ENCODE results near the gene SLC16A2. TPM values are rescaled to one million over a fixed set of nuclear protein-coding genes. Genes with fewer than 3 reads are reported as not detected.

Gene SLC16A2
- polyA plus RNA-seq, 3 donors = not detected

- no peaks in the 10 kb centered on the region for H3K4me1 Mint-ChIP-seq
- H3K27me3 Mint-ChIP-seq (ENCODE audit: low read depth in 3 of 3) = peaks cover 0 to 3% (median 2%) of the 10 kb centered on the region in 3 donors
- Histone ChIP-seq H3K27ac (ENCODE audit: low read depth in 1 of 2, low read length in 2 of 2) (no peak overlapping the region), H2AFZ (ENCODE audit: insufficient read depth, low read depth, low read length, poor library complexity, severe bottlenecking) (no peak overlapping the region), H3K4me1 (ENCODE audit: control insufficient read depth in 1 of 2, insufficient read depth in 2 of 2, low read length in 2 of 2) (no peaks in the 10 kb centered on the region), H3K27me3 (ENCODE audit: control insufficient read depth in 2 of 2, insufficient read depth in 2 of 2, low read length in 2 of 2) (no peaks in the 10 kb centered on the region), H3K9me3 (replicated peaks in 1 of 2; ENCODE audit: control insufficient read depth in 1 of 2, insufficient read depth in 1 of 2, low read length in 2 of 2) (no peaks in the 10 kb centered on the region), H3K4me2 (replicated peaks; ENCODE audit: extremely low read depth, low read length, poor library complexity, severe bottlenecking) (no peak overlapping the region), H3K36me3 (replicated peaks in 1 of 2; ENCODE audit: control insufficient read depth in 1 of 2, insufficient read depth in 2 of 2, low read length in 2 of 2) (no peaks in the 10 kb centered on the region), H3K9ac (ENCODE audit: insufficient read depth, low read length, poor library complexity, severe bottlenecking) (no peak overlapping the region), H4K20me1 (ENCODE audit: insufficient read depth, low read length) (no peaks in the 10 kb centered on the region), H3K4me3 (replicated peaks in 1 of 3; ENCODE audit: low read depth in 2 of 3, low read length in 3 of 3) (no peak overlapping the region), H3K79me2 (ENCODE audit: insufficient read depth, low read length) (no peaks in the 10 kb centered on the region)
- TF ChIP-seq, protein P1, sequence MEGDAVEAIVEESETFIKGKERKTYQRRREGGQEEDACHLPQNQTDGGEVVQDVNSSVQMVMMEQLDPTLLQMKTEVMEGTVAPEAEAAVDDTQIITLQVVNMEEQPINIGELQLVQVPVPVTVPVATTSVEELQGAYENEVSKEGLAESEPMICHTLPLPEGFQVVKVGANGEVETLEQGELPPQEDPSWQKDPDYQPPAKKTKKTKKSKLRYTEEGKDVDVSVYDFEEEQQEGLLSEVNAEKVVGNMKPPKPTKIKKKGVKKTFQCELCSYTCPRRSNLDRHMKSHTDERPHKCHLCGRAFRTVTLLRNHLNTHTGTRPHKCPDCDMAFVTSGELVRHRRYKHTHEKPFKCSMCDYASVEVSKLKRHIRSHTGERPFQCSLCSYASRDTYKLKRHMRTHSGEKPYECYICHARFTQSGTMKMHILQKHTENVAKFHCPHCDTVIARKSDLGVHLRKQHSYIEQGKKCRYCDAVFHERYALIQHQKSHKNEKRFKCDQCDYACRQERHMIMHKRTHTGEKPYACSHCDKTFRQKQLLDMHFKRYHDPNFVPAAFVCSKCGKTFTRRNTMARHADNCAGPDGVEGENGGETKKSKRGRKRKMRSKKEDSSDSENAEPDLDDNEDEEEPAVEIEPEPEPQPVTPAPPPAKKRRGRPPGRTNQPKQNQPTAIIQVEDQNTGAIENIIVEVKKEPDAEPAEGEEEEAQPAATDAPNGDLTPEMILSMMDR (IDR thresholded peaks at IDR 0.05) = no peak
- peaks cover 0 to 3% (median 0%) of the 10 kb centered on the region in 7 donors for H3K9me3 Mint-ChIP-seq
- intact Hi-C loops (cut with micrococcal nuclease) = no loop called here
- WGBS (ENCODE audit: insufficient coverage) = no CpG with 5 or more reads among the region's 2 CpGs
- H3K27ac Mint-ChIP-seq = no peak overlapping the region
- H3K36me3 Mint-ChIP-seq = no peaks in the 10 kb centered on the region
- no peak for DNase-seq
- H3K4me3 Mint-ChIP-seq = no peak overlapping the region
These were observed 16.2 kb downstream of the SLC16A2 start for GRCh38 chrX:74437530-74437929.

- no peak overlapping the region for H3K27ac Mint-ChIP-seq
- no peak overlapping the region for H2AFZ ChIP-seq (ENCODE audit: insufficient read depth, low read depth, low read length, poor library complexity, severe bottlenecking)
- H3K9me3 ChIP-seq (replicated peaks in 1 of 2; ENCODE audit: control insufficient read depth in 1 of 2, insufficient read depth in 1 of 2, low read length in 2 of 2) = no peaks in the 10 kb centered on the region
- H3K4me3 ChIP-seq (replicated peaks in 1 of 3; ENCODE audit: low read depth in 2 of 3, low read length in 3 of 3) = no peak overlapping the region
- H3K9ac ChIP-seq (ENCODE audit: insufficient read depth, low read length, poor library complexity, severe bottlenecking) = no peak overlapping the region
- H3K27ac ChIP-seq (ENCODE audit: low read depth in 1 of 2, low read length in 2 of 2) = no peak overlapping the region
- no peaks in the 10 kb centered on the region for H3K36me3 Mint-ChIP-seq
- H3K4me1 Mint-ChIP-seq = no peaks in the 10 kb centered on the region
- no peaks in the 10 kb centered on the region for H3K79me2 ChIP-seq (ENCODE audit: insufficient read depth, low read length)
- H3K36me3 ChIP-seq (replicated peaks in 1 of 2; ENCODE audit: control insufficient read depth in 1 of 2, insufficient read depth in 2 of 2, low read length in 2 of 2) = no peaks in the 10 kb centered on the region
- peaks cover under 1 to 5% (median 2%) of the 10 kb centered on the region in 3 donors for H3K27me3 Mint-ChIP-seq (ENCODE audit: low read depth in 3 of 3)
- H3K4me3 Mint-ChIP-seq = no peak overlapping the region
- no peaks in the 10 kb centered on the region for H3K27me3 ChIP-seq (ENCODE audit: control insufficient read depth in 2 of 2, insufficient read depth in 2 of 2, low read length in 2 of 2)
- no peaks in the 10 kb centered on the region for H4K20me1 ChIP-seq (ENCODE audit: insufficient read depth, low read length)
- no peaks in the 10 kb centered on the region for H3K4me1 ChIP-seq (ENCODE audit: control insufficient read depth in 1 of 2, insufficient read depth in 2 of 2, low read length in 2 of 2)
- intact Hi-C loops (cut with micrococcal nuclease) = no loop called here
- TF ChIP-seq, protein P1 (IDR thresholded peaks at IDR 0.05) = no peak
- 100% methylated on average over 1 of the region's 3 CpGs for WGBS (ENCODE audit: insufficient coverage)
- H3K4me2 ChIP-seq (replicated peaks; ENCODE audit: extremely low read depth, low read length, poor library complexity, severe bottlenecking) = no peak overlapping the region
- peaks cover 0 to 3% (median 0%) of the 10 kb centered on the region in 7 donors for H3K9me3 Mint-ChIP-seq
- no peak for DNase-seq
These were observed 17.5 kb downstream of the SLC16A2 start for GRCh38 chrX:74438764-74439163.

Measured in CD14-positive monocyte (primary cell).